Thoracic aorta (tissue), 2 donors: ENCODE data around the gene ABCD3. TPM values are rescaled to one million over a fixed set of nuclear protein-coding genes. Genes with fewer than 3 reads are reported as not detected.
A peak's percentile ranks its signal among the peaks of the same experiment; 100 is the strongest.

ENCODE experiments used
- ATAC-seq: fragments of 150-250 bp; one replicate; pipeline ENCODE4 v1.8.0; 2017; ENCODE audit warnings: low read depth; ENCODE audit not compliant: insufficient number of reproducible peaks, low FRiP score
- DNase-seq: peaks from one replicate; pipeline ENCODE4 v3.0.0-alpha.2; 2020; ENCODE audit warnings: low spot score
- H3K27ac ChIP-seq, 2 donors: fragments of 200-600 bp; sonication (generic); 1 replicate in 1 of 2; 2 replicates in 1 of 2; pipeline ENCODE4 v1.5.1; 2016; ENCODE audit warnings: mild to moderate bottlenecking in 2 of 2, moderate library complexity in 2 of 2
- H3K27me3 ChIP-seq: fragments of 200-600 bp; sonication (generic); replicated peaks from 2 replicates; pipeline ENCODE4 v1.6.0; 2016; ENCODE audit warnings: mild to moderate bottlenecking; ENCODE audit not compliant: insufficient read depth
- H3K36me3 ChIP-seq: fragments of 200-600 bp; sonication (generic); one replicate; pipeline ENCODE4 v1.5.1; 2016
- H3K4me1 ChIP-seq, 2 donors: fragments of 200-600 bp; sonication (generic); 1 replicate in 1 of 2; 2 replicates in 1 of 2; pipeline versions ENCODE4 v1.5.1 to v1.6.0; 2016; ENCODE audit warnings: low read depth in 2 of 2, mild to moderate bottlenecking in 1 of 2; ENCODE audit not compliant: control insufficient read depth in 1 of 2
- H3K4me3 ChIP-seq: fragments of 200-600 bp; sonication (generic); 2 replicates; pipeline ENCODE4 v1.5.1; 2016; ENCODE audit warnings: mild to moderate bottlenecking
- H3K9me3 ChIP-seq: fragments of 200-600 bp; sonication (generic); 2 replicates; pipeline ENCODE4 v1.5.1; 2016
- total RNA-seq, 2 donors: library from RNA; depleted of rRNA; stranded (reverse); fragments of >200 nt; gene quantifications; one replicate each; pipeline versions ENCODE4 v1.1.0 to v1.2.3, GENCODE V29; 2016
- TF ChIP-seq, protein P1 (sequence below): fragments of 200-600 bp; sonication (generic); IDR thresholded peaks from one replicate; pipeline ENCODE4 v1.5.1; 2019; ENCODE audit warnings: antibody characterized with exemption

ABCD3 gene
- total RNA-seq, 2 donors from 2014 or later = 14.0 to 31.7 TPM

DNA sequence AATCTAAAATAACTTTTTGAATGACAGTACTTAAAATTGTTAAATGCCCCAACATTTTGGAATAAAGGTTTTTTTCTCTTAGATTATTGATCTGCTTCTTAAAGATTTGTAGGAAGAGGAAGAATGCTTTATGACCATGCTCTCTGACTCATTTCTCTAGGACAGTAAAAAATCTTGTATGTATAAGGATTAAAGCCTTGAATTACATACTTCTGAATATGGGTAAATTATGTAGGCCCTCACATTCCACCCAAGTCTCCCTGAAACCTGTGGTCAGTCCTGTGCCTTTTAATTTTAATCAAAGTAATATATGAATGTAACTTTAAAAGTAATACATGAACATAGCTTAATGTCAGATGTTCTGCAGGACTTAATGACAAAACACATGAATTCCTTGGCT lies 50.5 kb downstream of the ABCD3 start:
- H3K27ac ChIP-seq = no peak overlapping the region
- no peak for DNase-seq
- H3K36me3 ChIP-seq = peaks cover 4% of the 10 kb centered on the region
- no peak for ATAC-seq
- TF ChIP-seq, protein P1, sequence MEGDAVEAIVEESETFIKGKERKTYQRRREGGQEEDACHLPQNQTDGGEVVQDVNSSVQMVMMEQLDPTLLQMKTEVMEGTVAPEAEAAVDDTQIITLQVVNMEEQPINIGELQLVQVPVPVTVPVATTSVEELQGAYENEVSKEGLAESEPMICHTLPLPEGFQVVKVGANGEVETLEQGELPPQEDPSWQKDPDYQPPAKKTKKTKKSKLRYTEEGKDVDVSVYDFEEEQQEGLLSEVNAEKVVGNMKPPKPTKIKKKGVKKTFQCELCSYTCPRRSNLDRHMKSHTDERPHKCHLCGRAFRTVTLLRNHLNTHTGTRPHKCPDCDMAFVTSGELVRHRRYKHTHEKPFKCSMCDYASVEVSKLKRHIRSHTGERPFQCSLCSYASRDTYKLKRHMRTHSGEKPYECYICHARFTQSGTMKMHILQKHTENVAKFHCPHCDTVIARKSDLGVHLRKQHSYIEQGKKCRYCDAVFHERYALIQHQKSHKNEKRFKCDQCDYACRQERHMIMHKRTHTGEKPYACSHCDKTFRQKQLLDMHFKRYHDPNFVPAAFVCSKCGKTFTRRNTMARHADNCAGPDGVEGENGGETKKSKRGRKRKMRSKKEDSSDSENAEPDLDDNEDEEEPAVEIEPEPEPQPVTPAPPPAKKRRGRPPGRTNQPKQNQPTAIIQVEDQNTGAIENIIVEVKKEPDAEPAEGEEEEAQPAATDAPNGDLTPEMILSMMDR = no peak
- H3K9me3 ChIP-seq = no peaks in the 10 kb centered on the region
- H3K27me3 ChIP-seq = no peaks in the 10 kb centered on the region
- no peak overlapping the region for H3K4me3 ChIP-seq
- no peaks in the 10 kb centered on the region for H3K4me1 ChIP-seq

DNA sequence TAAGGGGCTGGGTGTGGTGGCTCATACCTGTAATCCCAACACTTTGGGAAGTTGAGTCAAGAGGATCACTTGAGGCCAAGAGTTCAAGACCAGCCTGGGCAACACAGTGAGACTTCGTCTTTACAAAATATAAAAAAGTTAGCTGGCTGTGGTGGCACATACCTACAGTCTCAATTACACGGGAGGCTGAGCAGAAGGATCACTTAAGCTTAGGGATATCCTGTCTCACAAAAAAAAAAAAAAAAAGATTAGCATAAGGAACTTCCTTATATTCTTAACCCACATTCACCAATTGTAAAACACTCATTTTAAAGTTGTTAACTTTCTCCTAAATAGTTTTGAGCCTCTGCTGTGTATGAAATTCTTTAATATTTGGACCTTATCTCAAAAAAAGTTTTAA lies 53.1 kb downstream of the ABCD3 start:
- DNase-seq (no peak), ATAC-seq (no peak)
- TF ChIP-seq, protein P1 = no peak
- H3K4me1 ChIP-seq = no peaks in the 10 kb centered on the region
- H3K27me3 ChIP-seq = no peaks in the 10 kb centered on the region
- H3K9me3 ChIP-seq = no peaks in the 10 kb centered on the region
- no peaks in the 10 kb centered on the region for H3K36me3 ChIP-seq
- H3K27ac ChIP-seq = no peak overlapping the region
- no peak overlapping the region for H3K4me3 ChIP-seq

DNA sequence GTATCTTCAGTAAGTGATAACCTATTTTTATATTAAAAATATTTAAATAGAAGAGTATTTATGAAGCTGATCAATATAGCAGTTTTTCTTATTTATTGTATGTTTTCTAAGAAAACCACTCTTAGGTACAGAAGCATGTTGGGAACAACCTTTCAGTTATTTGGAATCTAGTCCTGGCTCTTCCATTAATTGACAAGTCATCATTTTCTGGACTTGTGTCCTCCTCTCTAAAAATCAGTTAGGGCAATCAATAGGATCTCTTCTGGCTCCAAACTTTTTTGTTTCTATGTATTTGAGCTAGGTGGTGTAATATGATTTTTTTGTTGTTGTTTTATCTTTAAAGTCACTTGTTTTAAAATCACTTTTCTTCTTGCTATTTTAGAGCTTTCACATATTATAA lies 57.0 kb downstream of the ABCD3 start:
- no peak overlapping the region for H3K4me3 ChIP-seq
- no peaks in the 10 kb centered on the region for H3K4me1 ChIP-seq
- TF ChIP-seq, protein P1 = no peak
- DNase-seq = no peak
- H3K27ac ChIP-seq = no peak overlapping the region
- no peaks in the 10 kb centered on the region for H3K9me3 ChIP-seq
- no peaks in the 10 kb centered on the region for H3K27me3 ChIP-seq
- H3K36me3 ChIP-seq = no peaks in the 10 kb centered on the region
- ATAC-seq = no peak

DNA sequence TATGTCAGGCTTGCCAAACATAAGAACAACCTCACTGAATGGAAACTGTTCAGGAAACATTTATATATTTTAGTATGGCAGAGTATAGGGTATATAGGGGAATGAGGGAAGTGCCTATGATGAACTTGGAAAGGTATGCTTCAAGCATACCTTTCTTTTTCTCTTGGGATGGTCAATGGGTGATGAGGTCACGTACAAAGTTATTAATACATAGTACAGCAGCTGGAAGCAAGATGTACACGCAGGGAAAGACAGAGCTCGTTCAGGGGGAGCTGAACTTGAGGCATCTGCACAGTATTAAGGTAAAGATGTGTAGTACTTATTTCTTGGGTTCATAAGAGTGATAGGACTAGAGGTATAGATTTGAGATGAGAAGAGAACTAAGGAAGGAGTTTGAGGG lies 61.5 kb downstream of the ABCD3 start:
- TF ChIP-seq, protein P1 = no peak
- H3K36me3 ChIP-seq = peaks cover 5% of the 10 kb centered on the region
- no peaks in the 10 kb centered on the region for H3K9me3 ChIP-seq
- no peaks in the 10 kb centered on the region for H3K4me1 ChIP-seq
- DNase-seq (no peak), ATAC-seq (no peak)
- no peak overlapping the region for H3K4me3 ChIP-seq
- no peak overlapping the region for H3K27ac ChIP-seq
- H3K27me3 ChIP-seq = no peaks in the 10 kb centered on the region

DNA sequence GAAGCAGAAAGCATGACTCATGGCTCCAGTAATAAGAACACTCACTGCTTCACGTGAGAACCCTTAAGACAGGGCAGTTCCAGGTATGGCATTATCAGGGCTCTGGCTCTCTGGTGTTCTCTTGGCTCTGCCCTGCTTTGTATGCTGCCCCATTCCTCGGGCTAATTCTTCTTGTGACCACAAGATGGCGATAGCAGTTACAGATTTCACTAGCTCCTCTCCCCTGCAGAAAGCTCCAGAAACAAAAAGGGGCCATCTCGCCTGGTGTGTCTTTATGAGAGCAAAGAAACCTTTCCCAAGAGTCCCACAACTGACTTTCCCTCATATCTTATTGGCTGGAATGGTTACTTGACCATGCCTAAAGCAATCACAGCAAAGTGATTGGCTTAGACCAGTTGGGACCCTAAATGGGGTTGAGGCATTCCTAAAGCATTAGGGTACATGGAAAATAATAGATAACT lies 63.3 kb downstream of the ABCD3 start:
- Histone ChIP-seq H3K27ac (no peak overlapping the region), H3K4me3 (no peak overlapping the region), H3K4me1 (no peaks in the 10 kb centered on the region), H3K27me3 (no peaks in the 10 kb centered on the region), H3K36me3 (peaks cover 6% of the 10 kb centered on the region), H3K9me3 (no peaks in the 10 kb centered on the region)
- TF ChIP-seq, protein P1 = peak; percentile 74
- DNase-seq (no peak), ATAC-seq (peak; percentile 84)
